Breast epithelium (tissue), 3 donors: ENCODE data around the gene PPP1CC.

Experiments
- POLR2A ChIP-seq: fragments of 450-650 bp; IDR thresholded peaks from one replicate; pipeline ENCODE4 v1.6.1; 2016; ENCODE audit warnings: antibody characterized with exemption, mild to moderate bottlenecking, moderate library complexity
- TF ChIP-seq, protein P1 (sequence below), 3 donors: fragments of 450-650 bp; IDR thresholded peaks; one replicate each; pipeline ENCODE4 v1.5.1; 2016 to 2017; ENCODE audit warnings: antibody characterized with exemption in 3 of 3, mild to moderate bottlenecking in 3 of 3, moderate library complexity in 3 of 3

DNA sequence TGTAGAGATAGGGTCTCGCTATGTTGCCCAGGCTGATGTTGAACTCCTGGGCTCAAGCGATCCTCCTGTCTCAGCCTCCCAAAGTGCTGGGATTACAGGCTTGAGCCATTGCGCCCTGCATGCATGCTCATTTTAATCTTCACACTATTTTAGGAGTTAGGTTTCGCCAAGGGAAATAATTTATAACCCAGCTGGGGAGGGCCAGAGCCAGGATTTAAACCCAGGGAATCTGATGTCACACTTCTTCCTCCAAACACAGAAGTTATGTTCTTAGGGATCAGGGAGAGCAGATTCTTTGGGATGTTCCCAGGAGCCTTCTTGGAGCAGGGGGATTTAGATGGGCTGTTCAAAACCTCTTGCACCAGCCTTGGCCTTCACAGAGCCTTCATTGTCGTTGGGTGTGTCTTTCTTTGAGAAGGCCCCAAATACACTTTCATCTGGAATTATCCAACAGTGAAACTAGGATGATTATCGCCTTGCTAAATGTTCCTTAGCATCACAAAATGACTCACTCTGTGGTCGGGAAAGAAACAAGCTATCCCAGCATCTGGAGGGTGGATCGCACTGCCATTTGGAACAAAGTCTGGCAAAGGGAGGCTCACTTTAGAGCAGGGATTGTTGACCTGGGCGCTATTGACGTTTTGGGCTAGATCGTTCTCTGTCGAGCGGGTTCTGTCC, 8.2 kb upstream of the PPP1CC start:
- TF ChIP-seq, protein P1, sequence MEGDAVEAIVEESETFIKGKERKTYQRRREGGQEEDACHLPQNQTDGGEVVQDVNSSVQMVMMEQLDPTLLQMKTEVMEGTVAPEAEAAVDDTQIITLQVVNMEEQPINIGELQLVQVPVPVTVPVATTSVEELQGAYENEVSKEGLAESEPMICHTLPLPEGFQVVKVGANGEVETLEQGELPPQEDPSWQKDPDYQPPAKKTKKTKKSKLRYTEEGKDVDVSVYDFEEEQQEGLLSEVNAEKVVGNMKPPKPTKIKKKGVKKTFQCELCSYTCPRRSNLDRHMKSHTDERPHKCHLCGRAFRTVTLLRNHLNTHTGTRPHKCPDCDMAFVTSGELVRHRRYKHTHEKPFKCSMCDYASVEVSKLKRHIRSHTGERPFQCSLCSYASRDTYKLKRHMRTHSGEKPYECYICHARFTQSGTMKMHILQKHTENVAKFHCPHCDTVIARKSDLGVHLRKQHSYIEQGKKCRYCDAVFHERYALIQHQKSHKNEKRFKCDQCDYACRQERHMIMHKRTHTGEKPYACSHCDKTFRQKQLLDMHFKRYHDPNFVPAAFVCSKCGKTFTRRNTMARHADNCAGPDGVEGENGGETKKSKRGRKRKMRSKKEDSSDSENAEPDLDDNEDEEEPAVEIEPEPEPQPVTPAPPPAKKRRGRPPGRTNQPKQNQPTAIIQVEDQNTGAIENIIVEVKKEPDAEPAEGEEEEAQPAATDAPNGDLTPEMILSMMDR (IDR thresholded peaks at IDR 0.05): no peak
- no peak for TF ChIP-seq POLR2A
